HG02852 (cell line): ENCODE results near the gene UBR4.

Experiments
- ATAC-seq: cut with Tn5 transposase; IDR thresholded peaks from one replicate; pipeline ENCODE4 v1.9.1; 2021; ENCODE audit warnings: mild to moderate bottlenecking, moderate library complexity; ENCODE audit not compliant: unreplicated experiment

Gene UBR4

GRCh38 chr1:19096990-19097389, 113.1 kb downstream of the UBR4 start:
- ATAC-seq, result no peak

- no peak for ATAC-seq
These were observed 113.8 kb downstream of the UBR4 start for GRCh38 chr1:19096036-19096833.

GRCh38 chr1:19091196-19091953, 118.7 kb downstream of the UBR4 start:
- ATAC-seq, result no peak

- no peak for ATAC-seq
These were observed 120.5 kb downstream of the UBR4 start for GRCh38 chr1:19089524-19089923.

GRCh38 chr1:19088717-19089442, 121.2 kb downstream of the UBR4 start:
- no peak for ATAC-seq

GRCh38 chr1:19087737-19088594, 122.1 kb downstream of the UBR4 start:
- ATAC-seq, result no peak

GRCh38 chr1:19087017-19087736, 122.9 kb downstream of the UBR4 start:
- no peak for ATAC-seq

GRCh38 chr1:19086176-19086875, 123.7 kb downstream of the UBR4 start:
- no peak for ATAC-seq

GRCh38 chr1:19084206-19084738, 125.8 kb downstream of the UBR4 start:
- ATAC-seq, result no peak

- no peak for ATAC-seq
These were observed 127.0 kb downstream of the UBR4 start for GRCh38 chr1:19083081-19083480.

GRCh38 chr1:19081218-19081893, 128.7 kb downstream of the UBR4 start:
- ATAC-seq, result no peak

GRCh38 chr1:19080721-19081120, 129.3 kb downstream of the UBR4 start:
- ATAC-seq, result no peak

GRCh38 chr1:19079541-19080472, 130.3 kb downstream of the UBR4 start:
- no peak for ATAC-seq

GRCh38 chr1:19078536-19078935, 131.5 kb downstream of the UBR4 start:
- ATAC-seq, result no peak

- no peak for ATAC-seq
These were observed 133.0 kb downstream of the UBR4 start for GRCh38 chr1:19076841-19077616.

- no peak for ATAC-seq
These were observed 135.0 kb downstream of the UBR4 start for GRCh38 chr1:19074902-19075721.
